CD4-positive, CD25-positive, alpha-beta regulatory T cell (primary cell): Measurements from ENCODE around the gene SCLY. TPM values are rescaled to one million over a fixed set of nuclear protein-coding genes. Genes with fewer than 3 reads are reported as not detected.
"Not testable (repeated sequence)": the region's sequence is repeated elsewhere in the genome, so short reads cannot be mapped to it uniquely, and the experiment has no call there.

Experiments used
- ATAC-seq, 2 donors: fragments of 150-1000 bp; cut with Tn5 transposase; one replicate each; pipeline ENCODE4 v1.10.0; 2021; ENCODE audit warnings: low read depth in 2 of 2, moderate number of reproducible peaks in 2 of 2, moderate library complexity in 1 of 2
- DNase-seq, 3 donors: peaks; one replicate each; pipeline versions ENCODE4 v3.0.0 to v3.0.0-alpha.2; 2012 to 2022; ENCODE audit warnings: mixed read lengths in 1 of 3
- H3K27ac ChIP-seq: one replicate; pipeline ENCODE4 v1.7.0; 2013; ENCODE audit warnings: mild to moderate bottlenecking, low read length; ENCODE audit not compliant: insufficient read depth, poor library complexity, severe bottlenecking
- H3K27me3 ChIP-seq: one replicate; pipeline ENCODE4 v1.7.0; 2013; ENCODE audit warnings: low read length; ENCODE audit not compliant: control insufficient read depth, insufficient read depth
- H3K36me3 ChIP-seq: one replicate; pipeline ENCODE4 v1.7.0; 2013; ENCODE audit warnings: mild to moderate bottlenecking, low read length, moderate library complexity; ENCODE audit not compliant: control insufficient read depth, insufficient read depth
- H3K4me1 ChIP-seq: 2 replicates; pipeline ENCODE4 v1.7.0; 2013; ENCODE audit warnings: mild to moderate bottlenecking, low read length; ENCODE audit not compliant: insufficient read depth, control insufficient read depth, poor library complexity, severe bottlenecking
- H3K4me3 ChIP-seq: one replicate; pipeline ENCODE4 v1.7.0; 2013; ENCODE audit warnings: low read depth, mild to moderate bottlenecking, low read length, moderate library complexity
- H3K9me3 ChIP-seq, 2 experiments: 1 replicate in 1 of 2; 2 replicates in 1 of 2; pipeline ENCODE4 v1.7.0; 2013; ENCODE audit warnings: low read length in 2 of 2, mild to moderate bottlenecking in 1 of 2, moderate library complexity in 1 of 2; ENCODE audit not compliant: control insufficient read depth in 2 of 2
- H3K27ac Mint-ChIP-seq, 3 donors: one replicate each; pipeline ENCODE4 v1.8.0; 2020 to 2022; ENCODE audit warnings: mild to moderate bottlenecking in 3 of 3, mixed read lengths in 3 of 3, moderate library complexity in 2 of 3
- H3K27me3 Mint-ChIP-seq: one replicate; pipeline ENCODE4 v1.8.0; 2022; ENCODE audit warnings: mild to moderate bottlenecking, mixed read lengths
- H3K36me3 Mint-ChIP-seq: one replicate; pipeline ENCODE4 v1.8.0; 2020; ENCODE audit warnings: mixed read lengths
- H3K4me1 Mint-ChIP-seq, 4 donors: one replicate each; pipeline ENCODE4 v1.8.0; 2020 to 2022; ENCODE audit warnings: mixed read lengths in 4 of 4, mild to moderate bottlenecking in 1 of 4
- H3K4me3 Mint-ChIP-seq, 4 donors: one replicate each; pipeline ENCODE4 v1.8.0; 2020 to 2022; ENCODE audit warnings: mild to moderate bottlenecking in 4 of 4, mixed read lengths in 4 of 4, moderate library complexity in 3 of 4
- H3K9me3 Mint-ChIP-seq, 7 donors: one replicate each; pipeline ENCODE4 v1.8.0; 2020 to 2022; ENCODE audit warnings: mixed read lengths in 7 of 7, mild to moderate bottlenecking in 3 of 7, moderate library complexity in 2 of 7
- polyA plus RNA-seq, 4 donors: library from polyadenylated mRNA; unstranded; fragments of 300-500 nt; fragmentation: Illumina TruSeq; gene quantifications; one replicate each; pipeline ENCODE4 v1.2.3, GENCODE V29; 2021
- total RNA-seq: library from RNA; stranded (reverse); gene quantifications from one replicate; pipeline ENCODE4 v1.2.3, GENCODE V29; 2022

SCLY gene
- total and polyA plus RNA-seq, 5 donors from 2014 or later: 10.3 to 17.8 (median 15.6) TPM

- DNase-seq (no peak), ATAC-seq (no peak)
- no peaks in the 10 kb centered on the region for H3K36me3 Mint-ChIP-seq
- Histone ChIP-seq H3K9me3 (peaks cover 0 to 3% of the 10 kb centered on the region in 2 experiments), H3K4me1 (peaks cover 4% of the 10 kb centered on the region), H3K27ac (no peak overlapping the region), H3K36me3 (no peaks in the 10 kb centered on the region), H3K27me3 (no peaks in the 10 kb centered on the region), H3K4me3 (no peak overlapping the region)
- no peak overlapping the region for H3K27ac Mint-ChIP-seq
- H3K9me3 Mint-ChIP-seq: peaks cover 0 to 12% (median 5%) of the 10 kb centered on the region in 7 donors
- H3K4me3 Mint-ChIP-seq: no peak overlapping the region
- peaks cover 0 to 6% (median 2%) of the 10 kb centered on the region in 4 donors for H3K4me1 Mint-ChIP-seq
- no peaks in the 10 kb centered on the region for H3K27me3 Mint-ChIP-seq
Measured at GRCh38 chr2:238113611-238114010, 52.8 kb downstream of the SCLY start.

GRCh38 chr2:238114331-238114841, 53.6 kb downstream of the SCLY start:
- ATAC-seq (no peak), DNase-seq (no peak)
- no peaks in the 10 kb centered on the region for H3K27me3 ChIP-seq
- no peaks in the 10 kb centered on the region for H3K4me1 ChIP-seq
- Mint-ChIP-seq H3K9me3 (peaks cover 0 to 12% (median 5%) of the 10 kb centered on the region in 7 donors), H3K27ac (no peak overlapping the region), H3K27me3 (no peaks in the 10 kb centered on the region), H3K4me3 (no peak overlapping the region), H3K36me3 (no peaks in the 10 kb centered on the region), H3K4me1 (peaks cover 0 to 1% (median 0%) of the 10 kb centered on the region in 4 donors)
- no peak overlapping the region for H3K4me3 ChIP-seq
- peaks cover 0 to 3% of the 10 kb centered on the region in 2 experiments for H3K9me3 ChIP-seq
- H3K36me3 ChIP-seq: no peaks in the 10 kb centered on the region
- no peak overlapping the region for H3K27ac ChIP-seq

- Mint-ChIP-seq H3K27ac (no peak overlapping the region), H3K4me1 (no peaks in the 10 kb centered on the region), H3K4me3 (no peak overlapping the region), H3K9me3 (peaks cover 0 to 12% (median 5%) of the 10 kb centered on the region in 7 donors), H3K36me3 (no peaks in the 10 kb centered on the region), H3K27me3 (no peaks in the 10 kb centered on the region)
- H3K27me3 ChIP-seq: no peaks in the 10 kb centered on the region
- no peak for DNase-seq
- no peak for ATAC-seq
- no peaks in the 10 kb centered on the region for H3K36me3 ChIP-seq
- no peak overlapping the region for H3K4me3 ChIP-seq
- no peaks in the 10 kb centered on the region for H3K4me1 ChIP-seq
- H3K27ac ChIP-seq: no peak overlapping the region
- H3K9me3 ChIP-seq: peaks cover 0 to 3% of the 10 kb centered on the region in 2 experiments
Measured at GRCh38 chr2:238114851-238115660, 54.3 kb downstream of the SCLY start.

GRCh38 chr2:238115709-238116108, 54.9 kb downstream of the SCLY start:
- H3K27ac Mint-ChIP-seq, H3K27me3 Mint-ChIP-seq, H3K4me3 Mint-ChIP-seq, H3K9me3 ChIP-seq, H3K4me3 ChIP-seq, H3K4me1 Mint-ChIP-seq, H3K4me1 ChIP-seq, H3K27ac ChIP-seq, ATAC-seq, H3K36me3 ChIP-seq, H3K27me3 ChIP-seq, H3K36me3 Mint-ChIP-seq, DNase-seq: not testable (repeated sequence)
- H3K9me3 Mint-ChIP-seq: peaks cover 0 to 12% (median 5%) of the 10 kb centered on the region in 7 donors

GRCh38 chr2:238116298-238117198, 55.7 kb downstream of the SCLY start:
- Mint-ChIP-seq H3K36me3 (no peaks in the 10 kb centered on the region), H3K4me3 (no peak overlapping the region), H3K27ac (no peak overlapping the region), H3K27me3 (no peaks in the 10 kb centered on the region), H3K9me3 (peaks cover 0 to 11% (median 2%) of the 10 kb centered on the region in 7 donors), H3K4me1 (no peaks in the 10 kb centered on the region)
- Histone ChIP-seq H3K4me3 (no peak overlapping the region), H3K9me3 (peaks cover 0 to 3% of the 10 kb centered on the region in 2 experiments), H3K27ac (no peak overlapping the region), H3K27me3 (no peaks in the 10 kb centered on the region), H3K36me3 (no peaks in the 10 kb centered on the region), H3K4me1 (no peaks in the 10 kb centered on the region)
- DNase-seq (no peak), ATAC-seq (no peak)

- Mint-ChIP-seq H3K36me3 (no peaks in the 10 kb centered on the region), H3K27ac (no peak overlapping the region), H3K9me3 (peaks cover 0 to 9% (median 1%) of the 10 kb centered on the region in 7 donors), H3K4me3 (no peak overlapping the region), H3K27me3 (no peaks in the 10 kb centered on the region), H3K4me1 (no peaks in the 10 kb centered on the region)
- H3K27ac ChIP-seq: no peak overlapping the region
- DNase-seq (no peak), ATAC-seq (no peak)
- H3K9me3 ChIP-seq: peaks cover 0 to 3% of the 10 kb centered on the region in 2 experiments
- H3K4me3 ChIP-seq: no peak overlapping the region
- no peaks in the 10 kb centered on the region for H3K4me1 ChIP-seq
- H3K36me3 ChIP-seq: no peaks in the 10 kb centered on the region
- H3K27me3 ChIP-seq: no peaks in the 10 kb centered on the region
Measured at GRCh38 chr2:238117199-238118154, 56.7 kb downstream of the SCLY start.
